GM12892 (cell line): ENCODE results near the gene WASF1.

Experiments
- POLR2AphosphoS5 ChIP-seq: IDR thresholded peaks from 2 replicates; pipeline ENCODE4 v1.6.1; 2011; ENCODE audit warnings: low read depth, low read length, control low read depth
- TAF1 ChIP-seq: IDR thresholded peaks from 2 replicates; pipeline ENCODE4 v1.6.1; 2011; ENCODE audit warnings: low read depth, mild to moderate bottlenecking, control low read depth, low read length, borderline replicate concordance

DNA sequence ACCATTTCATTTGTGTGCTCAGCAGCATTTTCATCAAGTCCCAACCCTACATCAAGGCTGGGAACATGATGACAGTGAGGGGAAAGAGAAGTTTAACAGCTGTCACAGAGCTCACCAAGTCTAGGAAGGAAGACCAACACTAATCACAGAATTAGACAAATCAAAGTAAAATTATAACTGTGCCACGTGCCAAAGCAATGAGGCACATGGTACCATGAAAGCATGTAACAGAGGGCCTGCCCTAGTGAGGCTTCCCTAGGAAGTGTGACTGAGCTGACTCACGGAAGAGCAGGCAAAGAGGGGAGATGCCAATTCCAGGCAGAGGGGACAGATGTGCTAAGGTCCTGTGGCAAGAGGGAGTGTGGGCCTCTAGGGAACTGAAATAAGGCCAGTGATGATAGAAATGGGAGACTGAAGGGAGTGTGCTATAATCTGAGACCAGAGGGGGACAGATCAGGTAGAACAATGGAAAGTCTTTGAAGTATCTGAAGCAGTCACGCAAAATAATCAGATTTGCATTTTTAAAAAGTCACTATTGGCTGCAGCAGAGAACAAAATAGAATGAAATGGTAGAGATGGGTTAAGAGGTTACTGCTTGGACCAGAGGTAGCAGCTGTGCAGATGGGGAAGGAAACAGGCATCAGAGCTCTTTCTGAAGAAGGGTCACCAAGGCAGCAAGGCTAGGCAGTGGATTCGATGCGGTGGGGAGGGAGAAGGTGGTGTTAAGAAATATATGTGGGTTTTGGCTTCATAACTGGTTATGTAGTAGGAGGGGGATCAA, 114.5 kb downstream of the WASF1 start:
- no peak for TF ChIP-seq TAF1
- TF ChIP-seq POLR2AphosphoS5, result no peak
